MM.1S (cell line): ENCODE measurements around the gene MTSS2.

ENCODE experiments used
- CTCF ChIP-seq: fragments of 300-600 bp; sonication (generic); IDR thresholded peaks from 2 replicates; pipeline ENCODE4 v1.5.1; 2016; ENCODE audit warnings: antibody characterized with exemption, low read length, mixed read lengths
- EZH2phosphoT487 ChIP-seq: fragments of 300-600 bp; sonication (generic); IDR thresholded peaks from 2 replicates; pipeline ENCODE4 v1.6.1; 2018; ENCODE audit warnings: antibody characterized with exemption, low read length

DNA sequence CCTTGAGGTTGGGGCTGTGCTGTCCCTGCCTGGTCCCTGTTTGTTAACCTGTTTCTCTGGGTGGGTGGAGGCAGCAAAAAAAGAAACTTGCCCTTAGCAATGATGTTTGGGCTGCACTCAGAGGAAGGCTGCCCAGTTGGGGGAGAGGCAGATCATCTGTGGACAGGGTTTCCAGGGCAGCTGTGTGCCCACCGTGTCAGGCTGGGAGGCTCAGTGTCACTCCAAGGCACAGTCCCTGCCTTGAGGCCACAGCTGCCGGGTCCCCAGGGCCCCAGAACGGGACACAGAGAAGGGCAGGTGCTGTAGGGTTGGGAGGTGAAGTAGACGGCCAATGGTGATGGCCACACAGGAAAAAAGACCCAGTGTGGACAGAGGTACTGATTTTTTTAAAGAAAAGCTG is 35.6 kb downstream of the MTSS2 start:
- no peak for TF ChIP-seq CTCF
- TF ChIP-seq EZH2phosphoT487: no peak
